Transverse colon (tissue), 4 donors: ENCODE results near the gene GDPD5.

Experiments used
- CTCF ChIP-seq, 5 experiments: fragments of 200-600 bp in 3 of 5; fragments of 450-650 bp in 2 of 5; sonication (generic) in 3 of 5; IDR thresholded peaks; 1 replicate in 2 of 5; 2 replicates in 3 of 5; pipeline ENCODE4 v1.5.1; 2016 to 2017; ENCODE audit warnings: antibody characterized with exemption in 5 of 5, inconsistent platforms in 3 of 5, mild to moderate bottlenecking in 2 of 5, moderate library complexity in 1 of 5
- POLR2AphosphoS5 ChIP-seq, 3 donors: sonication (generic); formaldehyde crosslinking; IDR thresholded peaks; one replicate each; pipeline ENCODE4 v1.6.1; 2016; ENCODE audit warnings: antibody characterized with exemption in 3 of 3

DNA sequence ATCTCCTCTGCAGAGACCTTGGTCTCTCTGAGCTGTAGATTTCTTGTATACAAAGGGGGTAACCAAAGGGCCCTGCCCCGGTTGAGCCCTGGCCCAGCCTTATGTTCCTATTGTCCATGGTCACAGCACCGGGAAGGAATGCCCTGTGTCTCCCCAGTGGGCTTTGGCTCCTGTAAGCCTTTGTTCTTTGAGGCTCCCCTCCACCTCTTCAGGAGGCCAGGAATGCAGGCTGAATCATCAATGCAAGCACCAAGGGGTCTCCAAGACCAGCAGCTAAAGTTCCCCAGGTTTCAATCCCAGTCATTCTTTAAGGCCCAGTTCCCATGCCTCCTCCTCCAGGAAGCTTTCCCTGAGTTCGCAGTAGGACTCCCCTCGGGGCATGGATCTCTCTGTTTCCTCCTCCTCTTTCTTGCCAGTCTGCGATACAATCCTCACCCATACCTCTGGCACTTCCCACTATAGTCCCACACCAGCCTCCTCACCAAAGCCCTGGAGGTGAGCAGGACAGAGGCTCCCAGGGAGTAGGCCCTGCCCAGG, 63.6 kb downstream of the GDPD5 start:
- TF ChIP-seq POLR2AphosphoS5 (IDR thresholded peaks at IDR 0.05) (no peak), CTCF (IDR thresholded peaks at IDR 0.05) (no peak)
